Stomach smooth muscle (tissue), 2 donors: ENCODE measurements around the gene NEK9.
"Not testable (repeated sequence)": the region's sequence is repeated elsewhere in the genome, so short reads cannot be mapped to it uniquely, and the experiment has no call there.

Source experiments
- H3K27ac ChIP-seq: one replicate; pipeline ENCODE4 v1.7.0; 2013; ENCODE audit warnings: mild to moderate bottlenecking, low read length, inconsistent platforms
- H3K27me3 ChIP-seq, 2 donors: one replicate each; pipeline ENCODE4 v1.7.0; 2013; ENCODE audit warnings: low read length in 2 of 2; ENCODE audit not compliant: insufficient read depth in 2 of 2, control insufficient read depth in 1 of 2
- H3K36me3 ChIP-seq, 2 donors: one replicate each; pipeline ENCODE4 v1.7.0; 2013; ENCODE audit warnings: low read length in 2 of 2; ENCODE audit not compliant: control insufficient read depth in 2 of 2, insufficient read depth in 2 of 2
- H3K4me1 ChIP-seq: one replicate; pipeline ENCODE4 v1.7.0; 2013; ENCODE audit warnings: low read length; ENCODE audit not compliant: control insufficient read depth, insufficient read depth
- H3K4me3 ChIP-seq, 2 donors: one replicate each; pipeline ENCODE4 v1.7.0; 2013; ENCODE audit warnings: low read length in 2 of 2
- H3K9ac ChIP-seq, 2 donors: one replicate each; pipeline ENCODE4 v1.7.0; 2013; ENCODE audit warnings: low read length in 2 of 2, mild to moderate bottlenecking in 1 of 2
- H3K9me3 ChIP-seq, 2 donors: one replicate each; pipeline ENCODE4 v1.7.0; 2013; ENCODE audit warnings: low read length in 2 of 2; ENCODE audit not compliant: control insufficient read depth in 2 of 2
- donor health status: healthy.
- donor health status: Pancreatic carcinoma.

Gene NEK9

DNA sequence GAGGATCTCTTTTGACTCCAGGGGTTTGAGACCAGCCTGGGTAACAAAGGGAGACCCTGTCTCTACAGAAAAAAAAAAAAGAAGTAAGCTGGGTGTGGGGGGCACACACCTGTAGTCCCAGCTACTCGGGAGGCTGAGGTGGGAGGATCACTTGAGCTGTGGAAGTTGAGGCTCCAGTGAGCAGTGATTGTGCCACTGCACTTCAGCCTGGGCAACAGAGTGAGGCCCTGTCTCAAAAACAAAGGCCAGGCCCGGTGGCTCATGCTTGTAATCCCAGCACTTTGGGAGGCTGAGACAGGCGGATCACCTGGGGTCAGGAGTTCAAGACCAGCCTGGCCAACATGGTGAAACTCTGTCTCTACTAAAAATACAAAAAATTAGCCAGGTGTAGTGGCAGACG is 59.1 kb downstream of the NEK9 start:
- H3K4me1 ChIP-seq = peaks cover 40% of the 10 kb centered on the region
- not testable (repeated sequence) for H3K4me3 ChIP-seq, H3K27me3 ChIP-seq, H3K9ac ChIP-seq, H3K36me3 ChIP-seq, H3K9me3 ChIP-seq
- peak overlapping the region; percentile 96 for H3K27ac ChIP-seq

DNA sequence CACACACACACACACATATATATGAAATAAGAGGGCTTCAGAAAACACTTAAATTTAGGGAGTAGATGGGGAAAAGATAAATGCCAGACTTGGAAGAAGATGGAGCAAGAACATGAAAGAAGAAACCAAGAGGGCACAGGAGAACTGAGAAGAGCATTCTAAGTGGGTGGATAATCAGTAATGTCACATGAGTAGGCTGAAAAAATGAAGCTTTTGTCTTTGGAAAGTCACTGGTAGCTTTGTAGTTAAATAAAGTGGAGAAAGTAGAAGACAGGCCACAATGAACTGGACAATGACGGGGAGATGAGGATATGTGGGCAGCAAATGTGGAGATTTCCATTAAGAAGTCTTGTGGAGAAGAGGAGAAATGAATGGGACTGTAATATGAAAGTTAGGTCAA is 59.6 kb downstream of the NEK9 start:
- Histone ChIP-seq H3K27ac (no peak overlapping the region), H3K36me3 (no peaks in the 10 kb centered on the region), H3K4me1 (peaks cover 40% of the 10 kb centered on the region), H3K27me3 (no peaks in the 10 kb centered on the region), H3K4me3 (no peak overlapping the region), H3K9ac (no peak overlapping the region), H3K9me3 (no peaks in the 10 kb centered on the region)

DNA sequence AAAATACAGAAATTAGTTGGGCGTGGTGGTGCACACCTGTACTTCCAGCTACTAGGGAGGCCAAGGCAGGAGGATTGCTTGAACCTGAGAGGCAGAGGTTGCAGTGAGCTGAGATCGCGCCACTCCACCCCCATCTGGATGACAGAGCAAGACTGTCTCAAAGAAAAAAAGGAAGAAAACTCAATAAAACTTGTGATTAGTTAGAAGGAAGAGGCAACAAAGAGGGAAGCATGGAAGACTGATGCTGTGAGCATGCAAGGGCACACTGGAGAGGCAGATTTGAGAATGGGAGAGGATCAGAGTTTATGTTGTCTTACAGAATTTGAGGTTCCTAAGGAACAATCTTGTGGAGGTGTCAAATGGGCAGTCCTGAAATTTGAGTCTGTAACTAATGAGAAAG is 60.2 kb downstream of the NEK9 start:
- no peaks in the 10 kb centered on the region for H3K9me3 ChIP-seq
- no peak overlapping the region for H3K9ac ChIP-seq
- H3K27ac ChIP-seq = no peak overlapping the region
- H3K4me1 ChIP-seq = peaks cover 40% of the 10 kb centered on the region
- no peak overlapping the region for H3K4me3 ChIP-seq
- no peaks in the 10 kb centered on the region for H3K36me3 ChIP-seq
- H3K27me3 ChIP-seq = no peaks in the 10 kb centered on the region

DNA sequence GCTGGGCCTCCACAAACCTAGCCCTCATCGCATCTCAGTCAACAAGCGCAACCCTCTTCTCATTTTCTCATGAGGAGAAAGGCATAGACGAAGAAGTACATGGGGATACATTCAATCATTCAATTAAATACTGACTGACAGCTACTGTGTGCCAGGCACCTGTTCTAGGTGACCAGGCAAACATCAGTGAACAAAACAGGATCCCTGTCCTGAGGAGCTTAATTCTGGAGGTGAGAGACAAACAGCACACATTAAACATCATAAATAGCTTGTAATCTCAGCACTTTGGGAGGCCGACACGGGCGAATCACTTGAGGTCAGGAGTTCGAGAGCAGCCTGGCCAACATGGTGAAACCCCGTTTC is 62.7 kb downstream of the NEK9 start:
- H3K27me3 ChIP-seq = no peaks in the 10 kb centered on the region
- H3K4me1 ChIP-seq = peaks cover 21% of the 10 kb centered on the region
- H3K9me3 ChIP-seq = no peaks in the 10 kb centered on the region
- H3K36me3 ChIP-seq = no peaks in the 10 kb centered on the region
- H3K4me3 ChIP-seq = peak overlapping the region; percentile 96 to 99
- peak overlapping the region; percentile 46 for H3K27ac ChIP-seq
- peak overlapping the region; percentile 38 to 86 for H3K9ac ChIP-seq

DNA sequence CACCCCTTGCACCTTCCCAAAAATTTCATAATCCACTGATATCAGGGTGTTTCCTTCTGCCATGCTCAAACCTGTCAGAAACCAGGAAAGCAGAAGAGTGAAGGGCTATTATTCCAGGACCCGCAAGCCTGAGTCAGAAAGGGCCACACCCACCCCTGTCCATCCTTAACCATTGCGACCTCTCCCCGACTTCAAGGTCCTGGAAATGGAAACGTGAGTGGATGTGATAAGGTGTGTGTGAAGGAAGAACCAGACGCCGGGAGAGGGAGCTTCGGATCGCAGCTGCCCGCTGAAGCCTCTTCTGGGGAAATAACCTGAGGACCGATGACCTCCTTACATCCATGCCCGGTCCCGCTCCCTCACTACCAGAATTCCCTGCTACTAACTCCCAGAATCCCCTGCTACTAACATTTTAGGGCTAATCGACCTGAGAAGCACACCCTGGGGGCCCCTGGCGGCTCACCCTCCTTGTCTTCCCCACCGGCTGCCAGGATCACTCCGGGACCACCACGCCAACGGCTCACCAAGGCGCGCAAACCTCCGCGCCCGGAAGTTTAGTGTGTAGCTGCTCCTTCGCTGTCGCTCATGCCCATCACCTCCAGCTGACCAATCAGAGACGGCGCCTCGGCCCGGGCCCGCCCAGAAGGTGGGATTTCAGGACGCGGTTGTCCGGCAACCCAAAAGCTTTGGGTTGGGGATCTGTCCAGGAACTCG is 63.2 kb downstream of the NEK9 start, which contains the start of gene ACYP1:
TSS of gene ACYP1 (minus strand) at position 534 of the 714 bp plus-strand sequence. CDS start at position 63, 471 bp downstream.
- H3K4me3 ChIP-seq = peak within 1 kb of the TSS; percentile 96 to 99
- H3K9ac ChIP-seq = peak within 1 kb of the TSS; percentile 86 to 93
- H3K27me3 ChIP-seq = no peaks in the 10 kb centered on the region
- H3K4me1 ChIP-seq = peaks cover 19% of the 10 kb centered on the region
- H3K27ac ChIP-seq = peak within 1 kb of the TSS; percentile 46
- H3K36me3 ChIP-seq = no peaks in the 10 kb centered on the region
- no peaks in the 10 kb centered on the region for H3K9me3 ChIP-seq

DNA sequence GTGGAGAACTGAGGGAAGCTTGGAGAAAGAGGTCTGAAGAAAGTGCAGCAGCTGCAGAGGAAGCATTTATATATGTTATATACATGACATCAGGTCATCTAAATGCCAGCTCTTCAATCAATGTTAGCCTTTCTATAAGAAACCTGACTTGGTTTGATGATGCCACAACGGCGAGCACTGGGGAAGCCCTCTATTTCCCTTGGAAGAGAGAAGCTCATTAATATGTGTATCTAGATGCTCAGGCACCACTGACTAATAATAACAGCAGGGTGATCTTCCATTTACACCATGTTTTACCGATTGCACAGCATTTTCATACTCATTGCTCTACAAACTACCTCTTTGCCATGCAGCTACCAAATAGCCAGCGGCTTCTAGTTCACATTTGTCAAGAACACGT is 63.8 kb downstream of the NEK9 start:
- peak overlapping the region in 1 of 2 donors; percentile 86 for H3K9ac ChIP-seq
- H3K4me1 ChIP-seq = peaks cover 19% of the 10 kb centered on the region
- no peaks in the 10 kb centered on the region for H3K36me3 ChIP-seq
- H3K27ac ChIP-seq = no peak overlapping the region
- no peaks in the 10 kb centered on the region for H3K9me3 ChIP-seq
- no peaks in the 10 kb centered on the region for H3K27me3 ChIP-seq
- peak overlapping the region; percentile 96 to 99 for H3K4me3 ChIP-seq

DNA sequence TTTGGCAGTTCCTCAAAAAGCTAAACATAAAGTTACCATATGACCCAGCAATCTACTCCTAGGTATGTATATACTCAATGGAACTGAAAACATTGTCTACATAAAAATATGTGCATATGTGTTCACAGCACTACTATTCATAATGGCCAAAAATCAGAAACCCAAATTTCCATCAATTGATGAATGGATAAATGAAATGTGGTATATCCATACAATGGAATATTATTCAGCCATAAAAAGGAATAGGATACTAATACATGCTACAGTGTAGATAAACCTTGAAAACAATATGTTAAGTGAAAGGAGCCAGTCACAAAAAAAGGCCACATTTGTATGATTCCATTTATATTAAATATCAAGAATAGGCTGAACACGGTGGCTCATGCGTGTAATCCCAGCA is 66.4 kb downstream of the NEK9 start:
- no peak overlapping the region for H3K9ac ChIP-seq
- no peaks in the 10 kb centered on the region for H3K9me3 ChIP-seq
- H3K27ac ChIP-seq = no peak overlapping the region
- no peaks in the 10 kb centered on the region for H3K27me3 ChIP-seq
- no peak overlapping the region for H3K4me3 ChIP-seq
- H3K36me3 ChIP-seq = no peaks in the 10 kb centered on the region
- H3K4me1 ChIP-seq = peaks cover 12% of the 10 kb centered on the region

DNA sequence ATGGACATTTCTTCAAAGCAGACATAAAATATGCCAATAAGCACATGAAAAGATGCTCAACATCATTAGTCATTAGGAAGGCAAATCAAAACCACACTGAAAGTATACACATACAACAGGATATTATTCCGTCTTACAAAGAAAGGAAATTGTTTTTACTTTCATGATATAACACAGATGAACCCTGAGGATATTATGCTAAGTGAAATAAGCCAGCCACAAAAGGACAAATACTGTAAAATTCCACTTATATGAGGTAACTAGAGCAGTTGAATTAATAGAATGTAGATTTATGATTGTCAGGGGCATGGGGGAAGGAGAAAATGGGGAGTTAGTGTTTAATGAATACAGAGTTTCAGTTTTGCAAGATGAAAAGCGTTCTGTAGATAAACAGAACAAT is 67.2 kb downstream of the NEK9 start:
- Histone ChIP-seq H3K36me3 (no peaks in the 10 kb centered on the region), H3K9me3 (no peaks in the 10 kb centered on the region), H3K4me1 (peaks cover 12% of the 10 kb centered on the region), H3K9ac (no peak overlapping the region), H3K4me3 (no peak overlapping the region), H3K27ac (no peak overlapping the region), H3K27me3 (no peaks in the 10 kb centered on the region)

DNA sequence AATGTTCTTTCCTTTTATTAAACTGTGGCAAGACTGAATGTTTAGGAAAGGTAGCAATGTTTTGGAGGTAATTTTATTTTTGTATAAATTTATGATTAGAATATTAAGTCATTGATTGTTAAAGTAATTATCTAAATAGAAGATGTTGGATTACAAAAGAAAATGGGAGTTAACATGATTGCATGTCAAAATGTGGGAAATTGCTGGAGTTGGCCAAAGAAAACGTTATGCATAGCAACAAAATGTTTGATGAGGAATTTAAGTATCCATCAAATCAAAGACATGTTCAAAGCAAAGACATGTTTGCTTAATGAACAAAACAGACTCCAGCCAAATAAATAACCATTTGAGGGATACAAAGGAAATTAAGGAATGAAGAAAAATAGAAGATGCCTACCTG is 72.4 kb downstream of the NEK9 start:
- Histone ChIP-seq H3K27me3 (no peaks in the 10 kb centered on the region), H3K4me3 (no peak overlapping the region), H3K36me3 (peaks cover 0 to under 1% of the 10 kb centered on the region in 2 donors), H3K27ac (no peak overlapping the region), H3K4me1 (peaks cover 3% of the 10 kb centered on the region), H3K9me3 (no peaks in the 10 kb centered on the region), H3K9ac (no peak overlapping the region)

DNA sequence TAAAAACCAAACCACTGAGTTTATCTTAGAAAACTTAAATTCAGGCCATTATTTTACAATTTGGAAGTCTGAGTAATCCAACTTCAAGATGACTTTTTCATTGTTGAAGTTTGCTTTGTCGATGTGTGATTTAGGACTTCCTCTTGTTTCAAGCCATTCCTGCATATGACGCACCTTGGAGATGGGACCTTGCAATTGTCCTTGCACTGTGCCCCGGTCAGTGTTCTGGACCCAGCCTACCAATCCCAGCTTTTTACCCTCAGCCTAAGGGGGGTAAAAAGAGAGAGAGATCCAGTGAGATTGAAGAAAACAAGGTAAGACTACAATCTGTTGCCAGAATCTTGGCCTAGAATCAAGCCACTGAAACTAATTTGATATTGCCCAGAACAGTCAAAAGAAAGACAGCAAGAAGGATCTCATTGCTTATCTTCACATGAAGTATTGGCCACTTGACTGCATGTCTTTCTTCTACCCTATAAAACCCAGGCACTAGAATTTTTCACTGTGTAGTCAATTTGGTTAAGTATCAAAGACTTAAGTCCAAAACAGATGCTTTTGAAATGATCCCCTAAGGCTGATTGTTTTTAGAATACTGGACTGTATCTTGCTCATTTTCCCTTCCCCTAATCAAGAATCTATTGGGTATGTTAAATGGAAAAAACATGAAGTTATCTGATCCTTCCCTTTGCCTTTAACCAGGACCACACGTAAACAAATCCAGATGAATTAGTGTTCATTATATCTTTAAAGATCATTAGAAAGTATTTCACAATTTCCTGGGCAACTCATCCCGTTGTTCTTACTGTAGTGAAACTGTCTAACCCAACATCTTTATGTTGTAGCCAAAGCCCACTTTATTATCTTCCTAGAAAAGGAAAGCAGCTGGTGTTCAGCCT is 73.2 kb downstream of the NEK9 start:
- Histone ChIP-seq H3K27ac (no peak overlapping the region), H3K4me3 (no peak overlapping the region), H3K9me3 (no peaks in the 10 kb centered on the region), H3K4me1 (peaks cover 3% of the 10 kb centered on the region), H3K9ac (no peak overlapping the region), H3K36me3 (peaks cover 0 to 6% of the 10 kb centered on the region in 2 donors), H3K27me3 (no peaks in the 10 kb centered on the region)

DNA sequence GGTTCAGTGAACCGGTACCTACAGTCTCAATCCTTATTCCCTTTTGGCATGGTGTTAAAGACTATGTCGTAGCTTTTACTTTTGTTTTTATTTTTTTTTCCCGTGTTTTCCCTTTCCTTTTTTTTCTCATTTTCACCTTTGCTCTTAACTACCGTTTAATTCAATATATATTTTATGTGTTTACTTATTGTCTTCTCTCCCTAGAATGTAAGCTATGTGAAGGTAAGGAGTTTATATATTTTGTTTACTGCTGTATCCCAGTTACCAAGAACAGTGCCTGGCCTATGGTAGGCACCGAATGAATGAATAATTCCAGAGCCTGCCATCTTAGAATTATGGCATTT is 75.3 kb downstream of the NEK9 start:
- peaks cover 3% of the 10 kb centered on the region for H3K4me1 ChIP-seq
- H3K27ac ChIP-seq = peak overlapping the region; percentile 74
- H3K9ac ChIP-seq = peak overlapping the region; percentile 84 to 88
- peak overlapping the region; percentile 54 to 79 for H3K4me3 ChIP-seq
- H3K36me3 ChIP-seq = peaks cover 0 to 6% of the 10 kb centered on the region in 2 donors
- no peaks in the 10 kb centered on the region for H3K9me3 ChIP-seq
- H3K27me3 ChIP-seq = no peaks in the 10 kb centered on the region
